Progenitor cell of endocrine pancreas (in vitro differentiated cells): ENCODE data around the gene BBIP1. TPM values are rescaled to one million over a fixed set of nuclear protein-coding genes. Genes with fewer than 3 reads are reported as not detected.
A peak's percentile ranks its signal among the peaks of the same experiment; 100 is the strongest.

Source experiments
- DNase-seq: peaks from one replicate; pipeline ENCODE4 v3.0.0; 2021; ENCODE audit warnings: low spot score; ENCODE audit not compliant: unreplicated experiment
- H3K27ac Mint-ChIP-seq: 2 replicates; pipeline ENCODE4 v1.8.0; 2021; ENCODE audit warnings: mild to moderate bottlenecking, moderate library complexity, mixed read lengths
- H3K27me3 Mint-ChIP-seq: 2 replicates; pipeline ENCODE4 v1.8.0; 2021; ENCODE audit warnings: mixed read lengths
- H3K36me3 Mint-ChIP-seq: 2 replicates; pipeline ENCODE4 v1.8.0; 2022; ENCODE audit warnings: mixed read lengths; ENCODE audit not compliant: insufficient read depth
- H3K4me1 Mint-ChIP-seq: 2 replicates; pipeline ENCODE4 v1.8.0; 2021; ENCODE audit warnings: low read depth, mixed read lengths
- H3K4me3 Mint-ChIP-seq: 2 replicates; pipeline ENCODE4 v1.8.0; 2021; ENCODE audit warnings: low read depth, mild to moderate bottlenecking, moderate library complexity, mixed read lengths
- H3K9me3 Mint-ChIP-seq: 2 replicates; pipeline ENCODE4 v1.8.0; 2021; ENCODE audit warnings: low read depth, mixed read lengths
- total RNA-seq: library from RNA; stranded (reverse); gene quantifications from 2 replicates; pipeline ENCODE4 v1.2.1, GENCODE V29; 2021
- TF ChIP-seq, protein P1 (sequence below): fragments of 200-600 bp; sonication (generic); IDR thresholded peaks from one replicate; pipeline ENCODE4 v1.5.0; 2021; ENCODE audit warnings: antibody characterized with exemption, mild to moderate bottlenecking; ENCODE audit not compliant: unreplicated experiment

Gene BBIP1
- total RNA-seq, 1 donor from 2014 or later, result 26.8 TPM

DNA sequence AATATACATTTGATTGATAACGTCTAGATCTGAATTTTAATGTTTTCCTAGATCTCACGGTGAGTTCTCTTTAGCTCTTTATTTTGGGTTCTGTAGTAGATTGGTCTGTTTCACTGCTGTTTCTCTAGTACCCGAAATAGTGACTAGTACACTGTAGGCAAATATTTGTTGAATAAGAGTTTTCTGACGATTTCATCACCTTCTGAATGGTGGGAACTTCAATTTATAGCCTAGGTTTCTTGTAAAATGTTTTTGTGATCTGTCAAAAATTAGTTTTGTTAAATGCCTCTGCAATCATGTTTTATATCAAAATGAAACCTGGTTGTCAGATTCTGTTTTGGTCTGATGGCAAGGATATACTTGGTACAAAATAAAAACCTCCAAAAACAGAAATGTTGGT is 37.1 kb downstream of the BBIP1 start:
- TF ChIP-seq, protein P1, sequence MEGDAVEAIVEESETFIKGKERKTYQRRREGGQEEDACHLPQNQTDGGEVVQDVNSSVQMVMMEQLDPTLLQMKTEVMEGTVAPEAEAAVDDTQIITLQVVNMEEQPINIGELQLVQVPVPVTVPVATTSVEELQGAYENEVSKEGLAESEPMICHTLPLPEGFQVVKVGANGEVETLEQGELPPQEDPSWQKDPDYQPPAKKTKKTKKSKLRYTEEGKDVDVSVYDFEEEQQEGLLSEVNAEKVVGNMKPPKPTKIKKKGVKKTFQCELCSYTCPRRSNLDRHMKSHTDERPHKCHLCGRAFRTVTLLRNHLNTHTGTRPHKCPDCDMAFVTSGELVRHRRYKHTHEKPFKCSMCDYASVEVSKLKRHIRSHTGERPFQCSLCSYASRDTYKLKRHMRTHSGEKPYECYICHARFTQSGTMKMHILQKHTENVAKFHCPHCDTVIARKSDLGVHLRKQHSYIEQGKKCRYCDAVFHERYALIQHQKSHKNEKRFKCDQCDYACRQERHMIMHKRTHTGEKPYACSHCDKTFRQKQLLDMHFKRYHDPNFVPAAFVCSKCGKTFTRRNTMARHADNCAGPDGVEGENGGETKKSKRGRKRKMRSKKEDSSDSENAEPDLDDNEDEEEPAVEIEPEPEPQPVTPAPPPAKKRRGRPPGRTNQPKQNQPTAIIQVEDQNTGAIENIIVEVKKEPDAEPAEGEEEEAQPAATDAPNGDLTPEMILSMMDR, result no peak
- Mint-ChIP-seq H3K4me3 (no peak overlapping the region), H3K9me3 (no peaks in the 10 kb centered on the region), H3K4me1 (peaks cover 1% of the 10 kb centered on the region), H3K27me3 (no peaks in the 10 kb centered on the region), H3K36me3 (peaks cover 20% of the 10 kb centered on the region), H3K27ac (no peak overlapping the region)
- no peak for DNase-seq

- Mint-ChIP-seq H3K4me3 (no peak overlapping the region), H3K4me1 (peaks cover 1% of the 10 kb centered on the region), H3K36me3 (peaks cover 20% of the 10 kb centered on the region), H3K27me3 (no peaks in the 10 kb centered on the region), H3K27ac (peak overlapping the region; percentile 43), H3K9me3 (no peaks in the 10 kb centered on the region)
- TF ChIP-seq, protein P1, result no peak
- DNase-seq, result no peak
Observed at GRCh38 chr10:110881247-110881646, 37.7 kb downstream of the BBIP1 start.

GRCh38 chr10:110880012-110880411 is 39.0 kb downstream of the BBIP1 start:
- TF ChIP-seq, protein P1, result no peak
- H3K27me3 Mint-ChIP-seq, result no peaks in the 10 kb centered on the region
- H3K27ac Mint-ChIP-seq, result no peak overlapping the region
- H3K9me3 Mint-ChIP-seq, result no peaks in the 10 kb centered on the region
- DNase-seq, result no peak
- H3K36me3 Mint-ChIP-seq, result peaks cover 17% of the 10 kb centered on the region
- peaks cover 1% of the 10 kb centered on the region for H3K4me1 Mint-ChIP-seq
- H3K4me3 Mint-ChIP-seq, result no peak overlapping the region

DNA sequence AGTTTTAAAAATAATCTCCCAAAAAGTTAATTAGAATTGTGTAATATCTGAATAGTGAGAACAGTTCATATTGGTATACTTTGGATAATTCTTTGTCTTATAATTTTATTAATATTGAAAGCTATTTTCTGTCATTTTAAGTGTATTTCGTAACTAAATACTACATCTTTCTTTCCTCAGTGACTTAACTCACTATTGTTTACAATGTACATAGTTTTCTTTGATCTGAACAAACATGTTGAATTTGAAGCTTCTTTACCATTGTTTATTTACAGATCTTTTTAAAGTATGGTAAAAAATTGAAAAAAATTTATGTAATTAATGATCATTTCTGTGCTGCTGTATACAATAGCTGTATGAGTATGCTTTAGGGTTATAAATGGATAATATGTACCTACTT is 42.2 kb downstream of the BBIP1 start:
- Mint-ChIP-seq H3K4me1 (peaks cover 13% of the 10 kb centered on the region), H3K27ac (no peak overlapping the region), H3K4me3 (no peak overlapping the region), H3K27me3 (no peaks in the 10 kb centered on the region), H3K36me3 (peaks cover 6% of the 10 kb centered on the region), H3K9me3 (no peaks in the 10 kb centered on the region)
- no peak for DNase-seq
- TF ChIP-seq, protein P1, result no peak

GRCh38 chr10:110876000-110876399 is 43.0 kb downstream of the BBIP1 start:
- Mint-ChIP-seq H3K4me3 (no peak overlapping the region), H3K36me3 (peaks cover 2% of the 10 kb centered on the region), H3K4me1 (peaks cover 13% of the 10 kb centered on the region), H3K9me3 (no peaks in the 10 kb centered on the region), H3K27me3 (no peaks in the 10 kb centered on the region), H3K27ac (no peak overlapping the region)
- TF ChIP-seq, protein P1, result no peak
- no peak for DNase-seq
